HEK293T (cell line): ENCODE data around the gene SLC6A7.

ENCODE experiments used
- BHLHE40 ChIP-seq: fragments of 450-650 bp; IDR thresholded peaks from 2 replicates; pipeline ENCODE4 v1.6.1; 2016; ENCODE audit warnings: mild to moderate bottlenecking, moderate library complexity, borderline replicate concordance
- ELF4 ChIP-seq: fragments of 450-650 bp; IDR thresholded peaks from 2 replicates; pipeline ENCODE4 v1.6.1; 2017; ENCODE audit warnings: antibody characterized with exemption
- FOXA1 ChIP-seq: fragments of 450-650 bp; IDR thresholded peaks from 2 replicates; pipeline ENCODE4 v1.6.1; 2016; ENCODE audit warnings: mild to moderate bottlenecking
- FOXM1 ChIP-seq: fragments of 450-650 bp; IDR thresholded peaks from 2 replicates; pipeline ENCODE4 v1.6.1; 2017; ENCODE audit warnings: mild to moderate bottlenecking, borderline replicate concordance
- HDGF ChIP-seq: fragments of 450-650 bp; IDR thresholded peaks from 2 replicates; pipeline ENCODE4 v1.6.1; 2017; ENCODE audit warnings: antibody characterized with exemption, borderline replicate concordance
- SUZ12 ChIP-seq: fragments of 450-650 bp; IDR thresholded peaks from 2 replicates; pipeline ENCODE4 v1.6.1; 2016; ENCODE audit warnings: mild to moderate bottlenecking

- no peak for TF ChIP-seq SUZ12
- TF ChIP-seq HDGF, result no peak
- no peak for TF ChIP-seq BHLHE40
- no peak for TF ChIP-seq FOXM1
- TF ChIP-seq FOXA1, result no peak
- no peak for TF ChIP-seq ELF4
Measured at GRCh38 chr5:150173161-150173560, 16.7 kb upstream of the SLC6A7 start.
